Activated CD8-positive, alpha-beta memory T cell treated with anti-CD3 and anti-CD28 coated beads, Interleukin-2, amount 50 U/mL, for 48 hours (primary cell): ENCODE results near the gene CEP112.
"Not testable (repeated sequence)": the region's sequence is repeated elsewhere in the genome, so short reads cannot be mapped to it uniquely, and the experiment has no call there.

ENCODE experiments used
- DNase-seq: peaks from one replicate; pipeline ENCODE4 v3.0.0-alpha.2; 2020

Gene CEP112

DNA sequence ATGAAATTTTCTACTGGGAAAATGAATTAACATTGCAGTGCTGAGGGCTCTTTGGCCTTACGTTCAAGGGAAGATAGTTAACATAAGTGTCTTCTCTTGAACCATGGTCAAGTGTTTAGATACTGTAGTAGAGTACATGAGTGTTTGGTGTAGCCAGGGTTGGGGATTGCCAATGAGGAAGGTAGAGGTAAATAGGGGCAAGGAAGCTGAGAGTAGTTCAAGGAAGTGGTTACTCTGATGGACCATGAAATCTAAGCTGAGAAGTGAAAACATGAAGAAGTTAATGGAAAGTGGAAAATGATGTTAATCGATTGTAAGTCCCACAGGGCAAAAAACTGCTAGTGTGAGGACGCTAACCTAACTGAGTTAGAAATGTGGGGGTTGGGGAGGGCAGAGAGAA is 380.9 kb downstream of the CEP112 start:
- DNase-seq, result no peak

DNA sequence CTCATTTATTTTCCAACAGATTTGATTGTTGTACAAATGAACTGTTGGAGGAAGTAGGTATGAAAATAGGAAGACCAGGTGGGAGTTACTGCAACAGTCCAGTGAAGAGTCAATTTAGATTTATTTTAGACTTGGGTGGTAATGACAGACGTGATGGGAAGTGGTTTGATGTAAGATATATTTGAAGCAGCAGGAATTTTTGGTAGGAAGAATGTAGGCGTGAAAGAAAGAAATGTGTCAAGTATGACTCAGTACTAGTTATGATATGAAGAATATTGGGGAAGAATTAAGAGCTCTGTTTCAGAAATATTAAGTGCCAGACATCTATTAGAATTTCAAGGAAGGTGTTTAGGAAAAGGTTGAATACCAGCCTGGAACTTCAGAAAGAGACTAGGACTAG is 382.6 kb downstream of the CEP112 start:
- no peak for DNase-seq

DNA sequence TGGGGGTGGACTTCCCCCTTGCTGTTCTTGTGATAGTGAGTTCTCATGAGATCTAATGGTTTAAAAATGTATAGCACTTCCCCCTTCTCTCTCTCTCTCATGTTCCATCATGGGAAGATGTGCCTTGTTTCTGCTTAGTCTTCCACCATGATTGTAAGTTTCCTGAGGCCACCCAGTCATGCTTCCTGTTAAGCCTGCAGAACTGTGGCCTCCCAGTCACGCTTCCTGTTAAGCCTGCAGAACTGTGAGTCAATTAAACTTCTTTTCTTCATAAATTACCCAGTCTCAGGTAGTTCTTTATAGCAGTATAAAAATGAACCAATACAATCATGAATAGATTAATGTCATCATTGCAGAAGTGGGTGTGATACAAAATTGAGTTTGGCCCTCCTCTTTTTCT is 383.4 kb downstream of the CEP112 start:
- DNase-seq, result not testable (repeated sequence)

DNA sequence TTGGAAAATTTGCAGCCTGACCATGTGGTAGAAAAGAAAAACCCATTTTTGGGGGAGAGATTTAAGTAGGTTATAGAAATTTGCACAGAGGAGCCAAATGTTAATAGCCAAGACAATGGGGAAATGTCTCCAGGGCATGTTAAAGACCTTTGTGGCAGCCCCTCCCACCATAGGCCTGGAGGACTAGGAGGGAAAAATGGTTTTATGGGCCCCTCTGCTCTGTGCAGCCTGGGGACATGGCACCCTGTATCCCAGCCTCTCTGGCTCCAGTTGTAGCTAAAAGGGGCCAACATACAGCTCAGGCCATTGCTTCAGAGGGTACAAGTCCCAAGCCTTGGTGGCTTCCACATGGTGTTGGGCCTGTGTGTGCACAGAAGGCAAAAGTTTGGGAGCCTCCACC is 384.6 kb downstream of the CEP112 start:
- DNase-seq, result no peak

DNA sequence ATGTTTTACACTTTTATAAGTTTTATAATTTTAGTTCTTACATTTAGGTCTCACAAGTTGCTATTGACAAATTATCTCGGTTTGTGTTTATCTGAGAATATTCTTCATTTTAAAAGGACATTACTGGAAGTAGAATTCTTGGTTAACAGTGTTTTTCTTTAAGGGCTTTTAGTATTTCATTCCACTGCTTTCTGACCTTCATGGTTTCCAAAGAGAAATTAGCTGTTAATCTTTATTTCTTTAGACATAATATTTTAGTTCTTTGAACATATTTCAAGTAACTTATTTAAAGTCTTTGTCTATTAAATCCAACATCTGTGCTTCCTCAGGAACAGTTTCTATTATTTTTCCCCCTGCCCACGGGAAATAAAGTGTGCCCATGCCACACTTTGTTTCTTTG is 390.4 kb downstream of the CEP112 start:
- DNase-seq, result no peak

DNA sequence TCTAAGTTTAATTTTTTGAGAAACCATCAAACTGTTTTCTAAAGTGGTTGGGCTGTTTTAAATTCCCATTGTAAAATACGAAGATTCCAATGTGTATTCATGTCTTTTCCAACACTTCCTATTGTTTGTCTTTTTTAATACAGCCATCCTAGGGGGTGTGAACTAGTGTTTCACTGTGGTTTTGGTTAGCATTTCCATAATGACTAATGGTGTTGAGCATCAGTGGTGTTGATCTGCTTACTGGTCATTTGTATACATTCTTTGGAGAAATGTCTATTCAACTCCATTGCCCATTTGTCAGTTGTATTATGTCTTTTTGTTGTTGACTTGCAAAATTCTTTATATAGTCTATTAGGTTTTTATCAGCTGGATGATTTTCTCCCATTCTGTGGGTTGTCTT is 391.3 kb downstream of the CEP112 start:
- DNase-seq, result no peak

DNA sequence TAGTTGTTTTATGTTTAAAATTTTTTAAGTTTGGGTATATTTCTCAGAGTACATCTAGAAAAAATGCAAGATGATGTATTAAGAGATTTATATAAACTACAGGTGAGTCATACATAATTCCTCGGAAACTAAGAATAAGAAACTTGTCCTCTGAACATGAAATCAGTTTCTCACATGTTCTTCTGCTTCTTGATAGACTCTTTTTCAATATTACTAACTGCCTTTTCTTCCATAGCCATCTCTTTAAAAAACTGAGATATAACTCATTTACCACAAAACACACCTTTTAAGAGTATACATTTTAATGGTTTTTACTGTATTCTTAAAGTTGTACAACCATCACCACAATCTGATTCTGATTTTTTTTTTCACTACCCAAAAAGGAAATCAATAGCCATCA is 392.1 kb downstream of the CEP112 start:
- no peak for DNase-seq

DNA sequence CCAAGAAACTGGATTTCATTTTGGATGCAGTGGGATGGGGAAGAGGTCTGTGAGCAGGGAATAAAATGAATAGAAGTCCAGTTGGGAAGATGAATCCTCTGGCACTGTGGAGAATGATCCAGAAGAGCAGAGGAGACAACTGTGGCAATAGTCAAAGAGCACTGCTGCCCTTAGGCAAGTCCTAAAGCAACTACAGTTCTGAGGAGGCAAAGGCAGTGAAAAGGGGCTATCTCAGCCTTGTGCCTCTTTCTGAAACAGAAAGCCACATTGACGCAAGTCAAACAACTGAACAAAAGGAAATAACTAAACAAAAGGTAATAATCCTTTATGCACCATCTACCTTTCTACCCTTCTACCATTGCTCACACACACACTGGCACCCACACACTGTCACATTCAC is 392.5 kb downstream of the CEP112 start:
- DNase-seq, result no peak

DNA sequence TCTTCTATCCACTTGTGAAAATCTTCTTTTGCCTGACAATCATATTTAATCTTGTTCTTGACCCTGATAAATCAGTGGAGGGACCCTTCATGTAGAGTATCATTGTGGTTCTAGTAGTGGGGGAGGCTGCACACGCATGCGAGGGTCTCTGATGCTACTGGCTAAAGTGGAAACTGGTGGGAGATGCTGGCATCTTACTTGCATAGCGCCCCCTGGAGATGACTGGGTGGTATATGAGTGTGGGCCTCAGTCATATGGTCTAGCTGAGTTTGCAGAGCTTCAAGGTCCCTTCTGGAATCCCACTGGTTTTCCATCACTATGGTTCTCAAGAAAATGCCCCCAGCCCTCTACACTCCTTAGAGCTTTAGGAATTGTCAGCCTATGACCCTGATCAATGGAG is 394.1 kb downstream of the CEP112 start:
- DNase-seq, result peak; percentile 56

DNA sequence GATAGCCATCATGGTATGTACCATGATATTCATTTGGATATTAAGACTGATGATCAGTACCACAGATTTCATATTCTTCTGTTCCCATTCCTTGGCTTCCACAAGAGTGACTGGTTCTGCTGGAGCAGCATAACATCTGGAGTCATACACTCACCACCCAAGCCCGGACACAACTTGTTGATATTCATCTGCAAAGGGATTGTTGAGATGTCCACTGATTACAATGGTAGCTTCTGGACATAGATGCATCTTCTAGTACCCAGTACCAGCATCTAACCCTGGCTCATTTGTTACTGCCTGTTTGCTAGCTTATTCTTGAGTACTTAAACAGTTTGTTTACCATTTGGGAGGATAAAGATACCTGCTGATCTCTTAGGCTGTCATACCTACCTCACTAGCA is 394.8 kb downstream of the CEP112 start:
- no peak for DNase-seq

DNA sequence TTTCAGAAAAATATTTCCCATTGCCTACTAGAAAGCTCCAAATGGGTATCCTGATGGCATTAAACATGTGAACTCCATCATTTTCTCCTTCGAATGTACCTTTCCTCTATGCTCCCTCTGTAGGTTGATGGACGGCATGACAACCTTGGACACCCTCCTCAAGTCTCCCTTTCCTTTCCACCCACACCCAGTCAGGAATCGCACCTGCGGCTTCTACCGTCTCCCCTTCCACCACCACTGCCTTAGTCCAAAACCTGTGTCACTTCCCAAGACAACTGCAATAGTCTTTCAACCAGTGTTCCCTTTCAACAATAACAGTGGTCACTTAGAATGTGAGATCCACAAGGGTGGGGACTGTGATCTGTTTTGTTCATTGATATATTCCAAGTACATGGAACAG is 397.4 kb downstream of the CEP112 start:
- no peak for DNase-seq

DNA sequence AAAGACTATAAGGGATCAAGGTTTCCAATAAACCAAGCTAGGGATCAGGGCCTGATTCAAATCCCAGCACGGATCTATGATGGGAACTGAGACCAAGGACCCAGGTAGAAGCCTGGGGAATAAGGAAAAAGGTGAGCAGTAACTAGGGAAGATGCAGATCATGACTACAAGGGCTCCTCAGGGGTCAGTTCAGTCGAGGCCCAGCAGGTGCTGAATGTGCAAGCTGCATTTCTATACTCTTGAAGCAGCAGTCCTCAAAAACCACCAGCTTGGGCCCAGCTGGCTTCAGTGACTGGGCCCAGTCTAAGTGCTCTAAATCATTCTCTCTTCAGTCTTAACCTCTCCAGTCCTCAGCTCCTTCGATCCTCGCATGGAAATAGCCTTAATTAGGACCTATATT is 401.7 kb downstream of the CEP112 start:
- no peak for DNase-seq

DNA sequence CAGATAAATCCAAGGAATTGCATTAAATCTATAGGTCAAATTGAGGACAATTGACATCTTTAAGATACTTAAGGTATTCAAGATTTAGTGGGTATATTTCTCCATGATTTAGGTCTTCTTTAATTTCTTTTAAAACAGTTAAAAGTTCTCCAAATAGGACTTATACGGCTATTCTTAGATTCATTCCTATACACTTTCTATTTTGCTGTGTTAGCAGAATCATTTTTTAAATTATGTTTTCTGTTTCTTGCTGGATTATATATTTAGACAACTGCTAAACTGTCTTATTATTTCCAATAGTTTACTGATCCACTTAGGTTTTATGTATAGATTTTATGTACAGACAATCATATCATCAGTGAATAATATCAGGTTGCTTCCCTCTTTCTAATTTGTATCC is 404.4 kb downstream of the CEP112 start:
- no peak for DNase-seq

DNA sequence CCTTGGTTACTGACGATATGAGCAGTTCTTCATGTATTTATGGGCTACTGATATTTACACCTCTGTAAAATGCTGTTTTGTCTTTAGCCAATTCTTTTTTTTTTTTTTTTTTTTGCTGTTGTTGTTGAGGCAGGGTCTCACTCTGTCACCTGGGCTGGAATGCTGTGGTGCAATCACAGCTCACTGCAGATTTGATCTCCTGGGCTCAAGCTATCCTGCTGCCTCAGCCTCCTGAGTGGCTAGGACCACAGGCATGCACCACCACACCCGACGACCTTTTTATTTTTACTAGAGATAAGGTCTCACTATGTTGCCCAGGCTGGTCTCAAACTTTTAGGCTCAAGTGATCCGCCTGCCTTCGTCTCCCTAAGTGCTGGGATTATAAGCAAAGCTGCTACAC is 405.5 kb downstream of the CEP112 start:
- no peak for DNase-seq

DNA sequence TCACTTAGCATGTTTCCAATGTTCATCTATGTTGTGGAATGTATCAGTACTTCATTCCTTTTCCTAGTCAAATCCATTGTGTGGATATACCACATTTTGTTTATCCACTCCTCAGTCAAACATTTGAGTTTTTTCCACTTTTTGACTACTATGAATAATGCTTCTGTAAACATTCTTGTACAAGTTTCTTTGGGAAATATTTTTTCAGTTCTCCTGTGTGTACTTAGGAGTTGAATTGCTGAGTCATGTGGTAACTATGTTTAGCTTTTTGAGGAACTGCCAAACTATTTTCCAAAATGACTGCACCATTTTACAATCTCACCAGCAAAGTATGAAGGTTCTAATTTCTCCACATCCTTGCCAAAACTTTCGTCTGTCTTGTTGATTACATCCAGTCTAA is 406.8 kb downstream of the CEP112 start:
- DNase-seq, result no peak

DNA sequence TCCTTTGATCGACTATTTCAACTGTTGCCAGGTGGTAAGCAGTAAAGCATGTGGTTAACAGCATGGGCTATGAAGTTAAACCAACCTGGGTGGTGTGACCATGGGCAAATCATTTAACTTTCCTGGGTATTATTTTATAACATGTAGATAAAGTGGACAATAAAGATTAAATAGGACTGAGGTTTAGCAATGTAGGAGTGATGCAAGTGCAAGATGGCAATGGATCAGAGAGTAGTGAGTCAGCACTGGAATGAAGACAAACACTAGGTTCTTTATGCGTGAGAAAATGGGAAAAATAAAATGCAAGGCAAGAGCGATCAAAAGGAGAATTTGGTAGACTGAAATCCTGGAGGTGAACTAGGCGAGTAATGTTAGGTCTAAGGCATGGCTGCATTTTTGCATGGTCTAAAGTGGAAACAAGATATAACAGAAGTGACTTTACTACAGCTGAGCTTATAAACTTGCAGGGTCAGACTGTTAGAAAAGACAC is 408.0 kb downstream of the CEP112 start:
- no peak for DNase-seq

DNA sequence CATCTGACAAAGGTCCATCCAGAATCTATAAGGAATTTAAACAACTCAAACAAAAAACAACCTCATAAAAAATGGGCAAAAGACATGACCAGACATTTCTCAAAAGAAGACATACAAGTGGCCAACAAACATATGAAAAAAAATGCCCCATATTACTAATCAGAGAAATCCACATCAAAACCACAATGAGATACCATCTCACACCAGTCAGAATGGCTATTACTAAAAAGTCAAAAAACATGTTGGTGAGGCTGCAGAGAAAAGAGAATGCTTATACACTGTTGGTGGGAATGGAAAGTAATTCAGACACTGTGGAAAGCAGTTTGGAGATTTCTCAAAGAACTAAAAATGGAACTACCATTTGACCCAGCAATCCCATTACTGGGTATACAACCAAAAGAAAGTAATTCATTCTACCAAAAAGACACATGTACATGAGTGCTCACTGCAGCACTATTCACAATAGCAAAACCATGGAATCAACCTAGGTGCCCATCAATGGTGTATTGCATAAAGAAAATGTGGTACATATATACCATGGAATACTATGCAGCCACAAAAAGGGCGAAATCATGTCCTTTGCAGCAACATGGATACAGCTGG is 409.7 kb downstream of the CEP112 start:
- not testable (repeated sequence) for DNase-seq

DNA sequence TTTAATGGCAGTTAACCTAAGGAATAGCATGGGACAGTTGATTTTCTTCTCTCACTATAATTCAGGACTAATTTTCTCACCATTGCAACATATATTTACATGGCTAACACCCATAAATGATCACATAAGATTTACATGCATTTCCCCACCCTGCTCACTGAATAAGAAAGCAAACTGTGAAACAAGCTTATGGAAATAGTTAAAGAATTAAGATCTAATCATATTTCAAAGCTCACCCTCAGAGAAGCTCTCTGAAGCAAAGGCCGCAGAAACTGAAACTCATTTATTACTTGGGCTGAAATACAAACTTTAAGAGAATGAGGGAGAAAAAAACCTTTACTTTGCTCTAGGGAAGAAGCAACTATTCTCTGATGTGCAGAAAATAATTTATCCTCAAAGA is 411.8 kb downstream of the CEP112 start:
- no peak for DNase-seq

DNA sequence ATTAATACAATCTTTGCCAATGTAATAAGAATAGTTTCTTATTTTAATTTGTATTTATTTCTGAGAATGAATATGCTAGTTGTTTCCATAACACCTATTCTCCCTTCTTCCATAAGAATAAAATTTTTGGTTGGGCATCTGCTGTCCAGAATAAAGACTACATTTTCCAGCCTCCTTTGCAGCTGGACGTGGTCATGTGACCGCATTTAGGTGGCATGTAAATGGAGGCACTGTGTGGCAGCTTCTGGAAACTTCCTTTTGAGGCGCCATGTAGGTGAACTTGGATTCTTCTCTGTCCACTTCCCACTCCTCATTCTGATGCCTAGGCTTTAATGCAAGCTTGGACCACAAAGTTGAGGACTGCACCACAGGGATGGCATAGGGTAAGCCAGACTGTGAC is 415.0 kb downstream of the CEP112 start:
- no peak for DNase-seq

DNA sequence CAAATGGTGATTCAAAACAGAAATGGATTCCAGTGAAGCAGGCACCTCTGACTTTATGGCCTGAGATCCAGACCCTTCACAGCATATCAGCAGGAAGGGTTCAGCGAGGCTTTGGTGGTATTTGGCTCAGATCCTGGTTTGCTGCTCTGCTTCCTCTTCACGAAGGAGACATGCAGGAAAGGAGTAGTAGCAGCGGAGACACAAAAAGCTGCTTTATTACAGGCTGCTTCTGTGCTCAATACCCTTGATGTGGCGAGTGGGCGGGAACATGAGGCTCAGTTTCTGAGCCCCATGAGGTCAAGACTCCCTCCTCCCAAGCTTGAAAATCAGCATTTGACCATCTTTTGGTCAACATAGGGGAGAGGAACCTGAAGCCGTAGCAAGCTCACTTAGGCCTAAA is 417.1 kb downstream of the CEP112 start:
- DNase-seq, result no peak

DNA sequence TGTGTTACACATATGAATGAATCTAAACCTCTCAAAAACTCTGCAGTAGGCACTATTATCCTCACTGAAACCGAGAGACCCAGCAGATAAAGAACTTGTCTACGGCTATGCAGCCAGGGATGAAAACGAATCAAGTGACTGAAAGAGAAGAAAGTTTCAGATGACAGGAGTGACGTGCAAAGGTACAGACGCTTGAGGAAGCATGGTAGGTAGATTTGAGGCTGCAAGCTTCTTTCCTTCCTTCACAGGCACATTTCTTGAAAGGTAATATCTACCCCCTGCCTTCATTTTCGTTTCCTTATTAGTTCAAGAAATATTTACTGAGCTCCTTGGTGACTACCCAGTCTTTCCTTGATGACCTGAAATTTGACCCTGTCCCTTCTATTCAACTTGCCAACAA is 418.9 kb downstream of the CEP112 start:
- DNase-seq, result no peak

DNA sequence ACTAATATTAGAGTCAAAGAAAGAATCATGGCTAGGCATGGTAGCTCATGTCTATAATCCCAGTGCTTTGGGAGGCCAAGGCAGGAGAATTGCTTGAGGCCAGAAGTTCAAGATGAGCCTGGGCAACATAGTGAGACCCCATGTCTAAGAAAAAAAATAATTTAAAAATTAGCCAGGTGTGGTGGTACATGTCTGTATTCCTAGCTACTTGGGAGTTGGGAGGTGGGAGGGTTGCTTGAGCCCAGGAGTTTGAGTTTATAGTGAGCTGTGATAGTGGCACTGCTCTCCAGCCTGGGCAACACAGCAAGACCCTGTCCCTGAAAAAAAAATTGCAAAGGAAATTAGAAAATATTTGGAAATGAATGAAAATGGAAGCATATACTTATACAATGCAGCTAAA is 420.2 kb downstream of the CEP112 start:
- no peak for DNase-seq

DNA sequence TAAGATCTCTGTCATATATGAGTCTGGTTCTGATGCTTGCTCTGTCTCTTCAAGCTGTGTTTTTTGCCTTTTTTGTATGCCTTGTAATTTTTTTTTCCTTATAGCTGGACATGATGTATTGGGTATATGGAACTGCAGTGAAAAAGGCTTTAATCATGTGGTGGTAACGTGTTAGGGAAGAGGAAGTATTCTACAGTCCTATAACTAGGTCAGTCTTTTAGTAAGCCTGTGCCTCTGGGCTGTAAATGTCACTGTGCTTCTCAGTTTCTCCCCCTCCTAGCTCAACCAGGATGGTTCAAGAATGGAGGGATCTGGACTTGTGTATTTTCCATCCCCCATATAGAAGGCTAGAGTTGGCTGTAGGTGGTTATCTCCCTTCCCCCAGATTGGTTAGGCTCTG is 428.1 kb downstream of the CEP112 start:
- no peak for DNase-seq

DNA sequence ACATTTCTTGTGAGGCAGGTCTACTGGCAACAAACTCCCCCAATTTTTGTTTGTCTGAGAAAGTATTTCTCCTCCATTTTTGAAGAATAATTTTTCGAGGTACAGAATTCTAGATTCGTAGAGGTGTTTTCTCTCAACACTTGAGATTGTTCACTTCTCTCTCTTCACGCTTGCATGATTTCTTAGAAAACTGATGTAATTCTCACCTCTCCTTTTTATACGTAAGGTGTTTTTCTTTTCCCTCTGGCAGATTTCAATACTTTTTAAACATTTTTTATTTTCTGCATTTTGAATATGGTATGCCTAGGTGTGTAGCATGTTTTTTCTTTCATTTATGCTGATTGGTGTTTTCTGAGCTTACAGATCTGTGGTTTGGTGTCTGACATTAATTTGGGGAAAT is 429.0 kb downstream of the CEP112 start:
- no peak for DNase-seq

DNA sequence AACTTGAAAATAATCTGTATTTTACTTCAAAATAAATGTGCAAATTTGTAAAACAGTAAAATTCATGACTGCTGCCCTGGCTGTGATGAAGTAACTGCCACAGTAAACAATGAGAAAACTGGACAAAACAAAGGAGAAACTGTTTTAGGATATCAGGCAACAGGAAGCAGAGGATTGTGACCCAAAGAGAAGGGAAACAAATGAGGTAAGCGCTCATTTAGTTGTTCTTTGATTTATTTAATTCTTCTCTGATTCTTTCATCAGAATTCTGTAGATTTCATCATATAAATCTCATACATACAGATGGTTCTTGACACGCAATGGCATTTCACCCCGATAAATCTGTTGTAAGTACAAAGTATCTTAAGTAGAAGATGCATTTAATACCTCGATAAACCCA is 432.4 kb downstream of the CEP112 start:
- DNase-seq, result no peak

DNA sequence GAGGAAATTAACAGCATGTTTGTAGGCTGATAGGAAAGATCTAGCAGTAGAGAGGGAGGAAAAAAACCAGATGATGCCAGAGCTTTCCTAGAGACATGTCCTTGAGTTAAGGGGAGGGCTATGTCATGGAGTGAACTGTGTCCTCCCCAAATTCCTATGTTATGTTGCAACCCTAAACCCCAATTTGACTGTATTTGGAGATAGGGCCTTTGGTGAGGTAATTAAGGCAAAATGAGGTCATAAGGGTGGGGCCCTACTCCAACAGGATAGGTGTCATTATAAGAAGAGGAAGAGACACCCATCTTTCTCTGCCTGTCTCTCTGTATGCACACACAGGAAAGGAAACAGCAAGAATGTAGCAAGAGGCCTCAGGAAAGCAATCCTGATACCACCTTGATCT is 435.2 kb downstream of the CEP112 start:
- no peak for DNase-seq
